Coronary artery (tissue), 2 donors: ENCODE results near the gene MBD1.
"Not testable (repeated sequence)": the region's sequence is repeated elsewhere in the genome, so short reads cannot be mapped to it uniquely, and the experiment has no call there.

Source experiments
- DNase-seq: peaks from one replicate; pipeline ENCODE4 v3.0.0-alpha.2; 2017; ENCODE audit warnings: low spot score
- H3K27ac ChIP-seq, 2 donors: fragments of 200-600 bp; sonication (generic); one replicate each; pipeline ENCODE4 v1.5.1; 2016 to 2019
- H3K4me3 ChIP-seq: fragments of 200-600 bp; sonication (generic); 2 replicates; pipeline ENCODE4 v1.5.1; 2016; ENCODE audit warnings: mild to moderate bottlenecking, moderate library complexity
- CTCF ChIP-seq: fragments of 200-600 bp; sonication (generic); IDR thresholded peaks from one replicate; pipeline ENCODE4 v1.5.1; 2019; ENCODE audit warnings: antibody characterized with exemption

The MBD1 gene

GRCh38 chr18:50268022-50268747 is 13.1 kb downstream of the MBD1 start:
- peak overlapping the region; percentile 68 for H3K4me3 ChIP-seq
- H3K27ac ChIP-seq: peak overlapping the region; percentile 4 to 83
- TF ChIP-seq CTCF: peak; percentile 55
- DNase-seq: peak; percentile 87

GRCh38 chr18:50266248-50266704 is 15.0 kb downstream of the MBD1 start, which contains the start of gene CFAP53:
Gene CFAP53 (minus strand): TSS chr18:50266495. CDS start chr18:50266404, 91 bp downstream.
- peak; percentile 94 for DNase-seq
- TF ChIP-seq CTCF: no peak
- Histone ChIP-seq H3K4me3 (peak within 1 kb of the TSS; percentile 71), H3K27ac (no peak within 1 kb of the TSS)

GRCh38 chr18:50262977-50263376 is 18.3 kb downstream of the MBD1 start:
- Histone ChIP-seq H3K27ac (no peak overlapping the region), H3K4me3 (no peak overlapping the region)
- no peak for DNase-seq
- TF ChIP-seq CTCF: no peak

GRCh38 chr18:50250935-50251334 is 30.4 kb downstream of the MBD1 start:
- Histone ChIP-seq H3K27ac (no peak overlapping the region), H3K4me3 (no peak overlapping the region)
- TF ChIP-seq CTCF: no peak
- no peak for DNase-seq

GRCh38 chr18:50249576-50249975 is 31.7 kb downstream of the MBD1 start:
- H3K27ac ChIP-seq: no peak overlapping the region
- TF ChIP-seq CTCF: no peak
- DNase-seq: no peak
- H3K4me3 ChIP-seq: no peak overlapping the region

- DNase-seq: no peak
- H3K4me3 ChIP-seq: no peak overlapping the region
These were observed 33.8 kb downstream of the MBD1 start for GRCh38 chr18:50247561-50247960.

GRCh38 chr18:50241768-50242167 is 39.6 kb downstream of the MBD1 start:
- H3K4me3 ChIP-seq, H3K27ac ChIP-seq, DNase-seq: not testable (repeated sequence)

More at GRCh38 chr18:50247561-50247960, 33.8 kb downstream of the MBD1 start:
- no peak overlapping the region for H3K27ac ChIP-seq
- TF ChIP-seq CTCF: no peak
